Activated naive CD8-positive, alpha-beta T cell (primary cell): Measurements from ENCODE around the gene SCRN2.
A peak's percentile ranks its signal among the peaks of the same experiment; 100 is the strongest.

Source experiments
- H3K27ac Mint-ChIP-seq: one replicate; pipeline ENCODE4 v1.8.0; 2021; ENCODE audit warnings: mixed read lengths
- H3K27me3 Mint-ChIP-seq: one replicate; pipeline ENCODE4 v1.8.0; 2021; ENCODE audit warnings: mixed read lengths
- H3K36me3 Mint-ChIP-seq: one replicate; pipeline ENCODE4 v1.8.0; 2021; ENCODE audit warnings: mixed read lengths
- H3K4me1 Mint-ChIP-seq: one replicate; pipeline ENCODE4 v1.8.0; 2021; ENCODE audit warnings: low read depth, mixed read lengths
- H3K4me3 Mint-ChIP-seq: one replicate; pipeline ENCODE4 v1.8.0; 2021; ENCODE audit warnings: mild to moderate bottlenecking, mixed read lengths
- H3K9me3 Mint-ChIP-seq: one replicate; pipeline ENCODE4 v1.8.0; 2021; ENCODE audit warnings: low read depth, mixed read lengths

SCRN2 gene

DNA sequence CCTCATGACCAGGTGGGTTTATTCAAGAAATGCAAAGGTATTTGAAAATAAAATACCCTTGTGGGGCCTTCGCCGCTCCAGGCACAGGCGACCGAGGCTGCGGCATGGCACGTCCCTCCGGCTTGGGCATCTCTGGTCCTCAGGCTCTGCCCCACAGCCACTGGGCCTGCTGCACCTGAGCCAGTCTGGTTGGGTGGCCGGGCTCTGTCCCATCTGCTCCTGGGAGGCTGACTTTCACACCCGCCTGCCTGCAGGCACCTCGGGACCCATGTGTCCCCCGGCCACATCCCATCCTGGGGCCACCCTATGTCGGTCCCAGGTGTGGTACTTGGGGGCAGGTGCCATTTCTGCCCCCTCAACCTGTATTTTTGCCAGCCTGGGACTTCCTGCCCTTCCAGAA, 40.4 kb downstream of the SCRN2 start:
- Mint-ChIP-seq H3K9me3 (no peaks in the 10 kb centered on the region), H3K4me1 (no peaks in the 10 kb centered on the region), H3K27me3 (peaks cover 5% of the 10 kb centered on the region)

DNA sequence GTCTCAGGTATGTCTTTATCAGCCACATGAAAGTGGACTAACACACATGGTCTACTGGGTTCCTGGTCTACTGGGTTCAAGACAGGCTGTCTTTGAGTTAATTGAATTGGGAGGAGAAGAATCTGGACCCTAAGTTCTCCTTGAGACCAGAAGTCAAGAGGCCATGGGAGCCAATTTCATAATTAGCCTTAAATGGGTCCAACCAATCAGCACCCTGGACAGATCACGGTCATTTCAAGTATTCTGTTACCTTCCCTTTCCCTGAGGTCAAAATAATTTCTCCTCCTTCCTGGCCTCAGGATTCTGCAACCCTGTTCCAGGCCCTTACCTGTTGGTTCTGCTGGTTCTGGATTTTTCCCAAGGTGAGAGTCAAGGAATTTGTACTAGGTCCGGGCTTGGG, 43.3 kb downstream of the SCRN2 start:
- Mint-ChIP-seq H3K27ac (no peak overlapping the region), H3K36me3 (no peaks in the 10 kb centered on the region), H3K4me1 (no peaks in the 10 kb centered on the region), H3K27me3 (peaks cover 14% of the 10 kb centered on the region), H3K9me3 (no peaks in the 10 kb centered on the region), H3K4me3 (no peak overlapping the region)

More for the DNA sequence above, 40.4 kb downstream of the SCRN2 start:
- Mint-ChIP-seq H3K27ac (no peak overlapping the region), H3K4me3 (no peak overlapping the region), H3K36me3 (no peaks in the 10 kb centered on the region)

DNA sequence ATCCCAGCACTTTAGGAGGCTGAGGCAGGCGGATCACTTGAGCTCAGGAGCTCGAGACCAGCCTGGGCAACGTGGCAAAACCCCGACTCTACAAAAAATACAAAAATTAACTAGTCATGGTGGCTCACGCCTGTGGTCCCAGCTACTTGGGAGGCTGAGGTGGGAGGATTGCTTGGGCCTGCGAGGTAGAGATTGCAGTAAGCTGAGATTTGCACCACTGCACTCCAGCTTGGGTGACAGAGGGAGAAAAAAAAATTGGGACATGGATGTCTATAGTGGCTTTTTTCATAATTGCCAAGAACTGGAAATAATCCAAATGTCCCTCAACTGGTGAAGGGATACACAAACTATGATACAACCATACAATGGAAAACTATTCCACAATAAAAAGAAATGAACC, 48.1 kb downstream of the SCRN2 start:
- Mint-ChIP-seq H3K27ac (no peak overlapping the region), H3K4me1 (peaks cover 12% of the 10 kb centered on the region), H3K9me3 (no peaks in the 10 kb centered on the region), H3K27me3 (peaks cover 38% of the 10 kb centered on the region), H3K4me3 (no peak overlapping the region), H3K36me3 (no peaks in the 10 kb centered on the region)

- Mint-ChIP-seq H3K36me3 (no peaks in the 10 kb centered on the region), H3K27me3 (peaks cover 38% of the 10 kb centered on the region), H3K9me3 (no peaks in the 10 kb centered on the region), H3K4me1 (peaks cover 12% of the 10 kb centered on the region), H3K27ac (no peak overlapping the region), H3K4me3 (no peak overlapping the region)
Measured at GRCh38 chr17:47792457-47792856, 48.6 kb downstream of the SCRN2 start.

GRCh38 chr17:47791025-47791424, 50.0 kb downstream of the SCRN2 start:
- H3K27me3 Mint-ChIP-seq: peaks cover 39% of the 10 kb centered on the region
- no peaks in the 10 kb centered on the region for H3K36me3 Mint-ChIP-seq
- peak overlapping the region; percentile 75 for H3K4me3 Mint-ChIP-seq
- H3K27ac Mint-ChIP-seq: no peak overlapping the region
- peaks cover 12% of the 10 kb centered on the region for H3K4me1 Mint-ChIP-seq
- H3K9me3 Mint-ChIP-seq: no peaks in the 10 kb centered on the region

DNA sequence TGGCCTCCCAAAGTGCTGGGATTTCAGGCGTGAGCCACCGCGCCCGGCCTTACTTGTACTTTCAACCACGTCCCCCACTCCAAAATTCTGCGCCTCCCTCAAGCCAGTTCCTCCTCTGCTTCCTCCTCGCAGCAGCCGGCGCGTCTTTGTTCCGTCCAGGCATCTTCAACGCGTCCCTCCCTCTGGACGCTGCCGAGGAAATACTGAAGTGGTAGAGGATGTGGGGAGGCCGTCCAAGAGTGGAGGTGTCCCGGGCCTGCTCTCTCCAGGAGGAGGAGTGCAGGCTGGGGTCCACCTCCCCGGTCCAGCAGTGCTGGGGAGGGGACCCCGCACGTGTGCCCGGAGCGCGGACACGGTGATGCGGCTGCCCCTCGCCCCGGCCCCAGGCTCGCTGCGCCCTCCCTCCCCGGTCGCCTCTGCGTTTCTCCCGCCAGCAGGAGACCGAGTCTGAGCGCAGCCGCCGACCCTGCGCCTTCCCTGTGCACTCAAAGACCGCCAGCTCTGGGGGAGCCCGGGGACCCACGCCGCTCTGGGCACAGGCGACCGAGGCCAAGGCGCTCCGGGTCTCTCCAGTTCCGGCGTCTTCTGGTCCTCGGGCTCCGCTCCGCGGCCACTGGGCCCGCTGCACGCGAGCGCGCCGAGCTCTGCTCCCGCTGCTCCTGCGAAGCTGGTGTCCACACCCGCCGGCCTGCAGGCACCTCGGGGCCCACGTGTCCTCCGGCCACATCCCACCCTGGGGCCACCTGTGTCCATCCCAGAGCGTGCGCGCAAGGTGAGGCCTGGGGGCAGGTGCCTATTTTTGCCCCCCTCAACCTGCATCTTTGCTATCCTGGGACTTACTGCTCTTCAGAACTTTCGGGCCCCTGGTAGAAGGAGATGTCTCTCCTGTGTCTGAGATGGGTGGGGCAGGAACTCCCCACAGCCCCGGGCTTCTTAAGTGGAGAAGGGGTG, 51.2 kb downstream of the SCRN2 start:
- Mint-ChIP-seq H3K36me3 (no peaks in the 10 kb centered on the region), H3K4me3 (peak overlapping the region; percentile 78), H3K4me1 (peaks cover 12% of the 10 kb centered on the region), H3K27me3 (peaks cover 43% of the 10 kb centered on the region), H3K9me3 (no peaks in the 10 kb centered on the region), H3K27ac (no peak overlapping the region)
